K562 (cell line): ENCODE data around the gene CSTPP1. TPM values are rescaled to one million over a fixed set of nuclear protein-coding genes. Genes with fewer than 3 reads are reported as not detected.

Source experiments
- ATAC-seq: fragments of 200-7000 bp; cut with Tn5 transposase; 3 replicates; pipeline ENCODE4 v1.9.1; 2020; ENCODE audit warnings: moderate library complexity
- BruUV-seq: library from RNA; stranded (reverse); fragments of 400-500 nt; replicated peaks from 2 replicates; lab custom pipeline; 2021; lab: Mats Ljungman, UMichigan
- CTCF ChIA-PET: fragments of 300-600 bp; formaldehyde crosslinking; extraction: SDS; loops from one replicate; lab custom pipeline; 2021; ENCODE audit warnings: low intra/inter-chr PET ratio; lab: Yijun Ruan, JAX
- POLR2A ChIA-PET: fragments of 300-600, 350-650 bp; sonication (Branson Sonifier 250); formaldehyde crosslinking; extraction: SDS; loops from one replicate; lab custom pipeline; 2021; ENCODE audit warnings: antibody characterized with exemption, inconsistent platforms; lab: Yijun Ruan, JAX
- DNase-seq, 4 experiments: peaks; one replicate each; pipeline versions ENCODE4 v3.0.0 to v3.0.0-alpha.2; 2011 to 2018; ENCODE audit warnings: low spot score in 3 of 4, mixed read lengths in 3 of 4; ENCODE audit errors: extremely low read depth in 1 of 4
- FAIRE-seq: peaks from 2 replicates; lab custom pipeline; 2011; peaks lifted over from hg19 to GRCh38; lab: Jason Lieb, UNC
- H2AFZ ChIP-seq: 2 replicates; pipeline ENCODE4 v1.6.0; 2011; ENCODE audit warnings: low read depth, low read length, control low read depth, inconsistent platforms
- H3K27ac ChIP-seq: fragments of 200-600 bp; 3 replicates; pipeline ENCODE4 v1.8.0; 2011; ENCODE audit warnings: low read depth, mild to moderate bottlenecking, control low read depth, inconsistent platforms, low read length, moderate library complexity, mixed read lengths; ENCODE audit errors: extremely low read depth
- H3K27me3 ChIP-seq, 2 experiments: fragments of 300-600 bp in 1 of 2; 2 replicates in 1 of 2; 3 replicates in 1 of 2; pipeline versions ENCODE4 v1.6.0 to v1.8.0; 2011; ENCODE audit warnings: inconsistent platforms in 2 of 2, low read length in 2 of 2, mild to moderate bottlenecking in 1 of 2, mixed read lengths in 1 of 2, moderate library complexity in 1 of 2; ENCODE audit not compliant: control insufficient read depth in 2 of 2, insufficient read depth in 2 of 2
- H3K36me3 ChIP-seq: fragments of 300-600 bp; 3 replicates; pipeline ENCODE4 v1.8.0; 2011; ENCODE audit warnings: mild to moderate bottlenecking, low read length, inconsistent platforms; ENCODE audit not compliant: control insufficient read depth, insufficient read depth
- H3K4me1 ChIP-seq, 2 experiments: fragments of 200-600 bp in 1 of 2; replicated peaks in 1 of 2; 2 replicates in 1 of 2; 3 replicates in 1 of 2; pipeline versions ENCODE4 v1.5.1 to v1.8.0; 2011; ENCODE audit warnings: inconsistent platforms in 2 of 2, low read length in 2 of 2, mild to moderate bottlenecking in 1 of 2, mixed read lengths in 1 of 2, moderate library complexity in 1 of 2; ENCODE audit not compliant: control insufficient read depth in 2 of 2, insufficient read depth in 2 of 2
- H3K4me2 ChIP-seq: 2 replicates; pipeline ENCODE4 v1.6.1; 2011; ENCODE audit warnings: low read length, control low read depth, inconsistent platforms, mixed read lengths; ENCODE audit not compliant: insufficient read depth
- H3K4me3 ChIP-seq: fragments of 200-600 bp; sonication (generic), shearing (Covaris generic); 2 replicates; pipeline ENCODE4 v1.5.1; 2016; ENCODE audit warnings: control low read depth, inconsistent platforms
- H3K79me2 ChIP-seq: fragments of 200-600 bp; 3 replicates; pipeline ENCODE4 v1.8.0; 2011; ENCODE audit warnings: low read length, inconsistent platforms; ENCODE audit not compliant: control insufficient read depth, insufficient read depth
- H3K9ac ChIP-seq, 2 experiments: 2 replicates each; pipeline versions ENCODE4 v1.6.0 to v1.6.1; 2011; ENCODE audit warnings: low read depth in 2 of 2, low read length in 2 of 2, control low read depth in 1 of 2, inconsistent platforms in 1 of 2, mild to moderate bottlenecking in 1 of 2, mixed read lengths in 1 of 2; ENCODE audit not compliant: insufficient read depth in 1 of 2
- H3K9me1 ChIP-seq: one replicate; pipeline ENCODE4 v1.6.0; 2011; ENCODE audit warnings: inconsistent platforms, mild to moderate bottlenecking, low read length, moderate library complexity; ENCODE audit not compliant: control insufficient read depth, insufficient read depth
- H3K9me3 ChIP-seq: replicated peaks from 2 replicates; pipeline ENCODE4 v1.5.1; 2011; ENCODE audit warnings: low read depth, low read length, inconsistent platforms; ENCODE audit not compliant: control insufficient read depth, insufficient read depth
- H4K20me1 ChIP-seq: replicated peaks from 2 replicates; pipeline ENCODE4 v1.6.1; 2011; ENCODE audit warnings: low read length, inconsistent platforms, mixed read lengths; ENCODE audit not compliant: control insufficient read depth, insufficient read depth
- ATF6 ChIP-seq: sonication (generic); formaldehyde crosslinking; IDR thresholded peaks from 2 replicates; pipeline ENCODE4 v1.4.0; 2020; ENCODE audit warnings: mild to moderate bottlenecking, missing genetic modification reagents
- CBFA2T3 ChIP-seq: fragments of 450-650 bp; IDR thresholded peaks from 2 replicates; pipeline ENCODE4 v1.6.1; 2017
- CTBP1 ChIP-seq: fragments of 450-650 bp; IDR thresholded peaks from 2 replicates; pipeline ENCODE4 v1.6.1; 2016; ENCODE audit warnings: borderline replicate concordance
- E2F1 ChIP-seq: sonication (generic); formaldehyde crosslinking; IDR thresholded peaks from 2 replicates; pipeline ENCODE4 v1.8.1; 2023; ENCODE audit warnings: mild to moderate bottlenecking, missing genetic modification reagents, moderate library complexity
- KAT7 ChIP-seq: sonication (generic); formaldehyde crosslinking; IDR thresholded peaks from 2 replicates; pipeline ENCODE4 v1.8.0; 2022; ENCODE audit warnings: missing genetic modification reagents, mild to moderate bottlenecking, borderline replicate concordance
- KLF16 ChIP-seq: IDR thresholded peaks from 2 replicates; pipeline ENCODE4 v1.6.1; 2016; ENCODE audit warnings: antibody characterized with exemption
- MTF1 ChIP-seq: fragments of 250-450 bp; sonication (Bioruptor Pico); IDR thresholded peaks from 2 replicates; pipeline ENCODE4 v1.9.0; 2021; ENCODE audit warnings: moderate library complexity, mild to moderate bottlenecking, inconsistent platforms, borderline replicate concordance
- NFRKB ChIP-seq: fragments of 450-650 bp; IDR thresholded peaks from 2 replicates; pipeline ENCODE4 v1.6.1; 2016; ENCODE audit warnings: low read depth
- PHB ChIP-seq: fragments of 250-450 bp; sonication (Bioruptor Pico); IDR thresholded peaks from 2 replicates; pipeline ENCODE4 v1.5.0; 2021
- SNAPC5 ChIP-seq: fragments of 250-450 bp; sonication (Bioruptor Pico); IDR thresholded peaks from 2 replicates; pipeline ENCODE4 v1.8.0; 2021; ENCODE audit warnings: moderate library complexity, mild to moderate bottlenecking, inconsistent platforms
- SOX6 ChIP-seq: fragments of 450-650 bp; IDR thresholded peaks from 2 replicates; pipeline ENCODE4 v1.6.1; 2014; ENCODE audit warnings: mild to moderate bottlenecking
- TAF1 ChIP-seq: IDR thresholded peaks from 2 replicates; pipeline ENCODE4 v1.6.1; 2011; ENCODE audit warnings: mild to moderate bottlenecking, low read length, moderate library complexity; ENCODE audit not compliant: insufficient read depth, control insufficient read depth, severe bottlenecking; ENCODE audit errors: extremely low read depth
- TAL1 ChIP-seq: fragments of 450-650 bp; IDR thresholded peaks from 2 replicates; pipeline ENCODE4 v1.6.1; 2016; ENCODE audit warnings: mild to moderate bottlenecking
- TCF3 ChIP-seq: sonication (generic); formaldehyde crosslinking; IDR thresholded peaks from 2 replicates; pipeline ENCODE4 v1.4.0; 2020; ENCODE audit warnings: mild to moderate bottlenecking, missing genetic modification reagents
- TGIF2 ChIP-seq: sonication (generic); formaldehyde crosslinking; IDR thresholded peaks from 2 replicates; pipeline ENCODE4 v1.8.1; 2022; ENCODE audit warnings: mild to moderate bottlenecking, missing genetic modification reagents, moderate library complexity
- ZNF766 ChIP-seq: fragments of 200-800 bp; sonication (Bioruptor generic); conservative IDR thresholded peaks from 2 replicates; pipeline ENCODE4 v1.6.1; 2016; ENCODE audit warnings: missing genetic modification characterization, missing compliant biosample characterization
- WGBS: fragments of 100-300 bp; shearing (Covaris generic); methylation state at CpG from one replicate; pipeline ENCODE4 v1.1.6; 2016; ENCODE audit warnings: low coverage, mixed read lengths; ENCODE audit not compliant: insufficient coverage; ENCODE audit errors: missing lambda C conversion rate; 5-methylcytosine and 5-hydroxymethylcytosine counted together
- in situ Hi-C: fragments of 300-500 bp; cut with MboI; formaldehyde crosslinking; loops from 4 replicates; pipeline ENCODE4 v1.15.0; 2018; ENCODE audit warnings: inconsistent platforms, mixed read lengths
- intact Hi-C: fragments of 100-400 bp; cut with micrococcal nuclease; formaldehyde crosslinking; loops from 2 replicates; pipeline ENCODE4 v1.14.2; 2022
- polyA plus RNA-seq, 8 experiments: library from polyadenylated mRNA; depleted of rRNA in 4 of 8; stranded (reverse) in 5 of 8; unstranded in 3 of 8; fragments of >200 nt; fragmentation: Nextera tagmentation in 2 of 8; fragmentation: Illumina TruSeq in 1 of 8; extraction: Ambion mirVana in 2 of 8; extraction: Trizol in 1 of 8; gene quantifications; 2 replicates each; pipeline versions ENCODE4 v1.2.1 to v1.2.3, GENCODE V29; 2011 to 2014; ENCODE audit warnings: inconsistent platforms in 1 of 8, missing spikeins in 1 of 8
- total RNA-seq, 7 experiments: library from RNA; depleted of rRNA in 6 of 7; stranded (reverse); fragments of >200 nt in 6 of 7; fragmentation: Illumina TruSeq in 2 of 7; extraction: Trizol in 2 of 7; gene quantifications; 2 replicates each; pipeline versions ENCODE4 v1.2.1 to v1.2.3, GENCODE V29; 2011 to 2021; ENCODE audit warnings: low replicate concordance in 1 of 7
- TF ChIP-seq, protein P1 (sequence below): sonication (generic); formaldehyde crosslinking; IDR thresholded peaks from 2 replicates; pipeline ENCODE4 v1.9.0; 2022; ENCODE audit warnings: mild to moderate bottlenecking, missing genetic modification reagents
- TF ChIP-seq, protein P2 (sequence below): fragments of 450-650 bp; IDR thresholded peaks from 2 replicates; pipeline ENCODE4 v1.6.1; 2016; ENCODE audit warnings: missing biosample characterization, missing genetic modification characterization

Gene CSTPP1
- total and polyA plus RNA-seq, 9 of the 15 experiments (the other 6 are each of a cell fraction or from before 2014, with no cell fraction given) = 6.5 to 17.8 (median 9.2) TPM

DNA sequence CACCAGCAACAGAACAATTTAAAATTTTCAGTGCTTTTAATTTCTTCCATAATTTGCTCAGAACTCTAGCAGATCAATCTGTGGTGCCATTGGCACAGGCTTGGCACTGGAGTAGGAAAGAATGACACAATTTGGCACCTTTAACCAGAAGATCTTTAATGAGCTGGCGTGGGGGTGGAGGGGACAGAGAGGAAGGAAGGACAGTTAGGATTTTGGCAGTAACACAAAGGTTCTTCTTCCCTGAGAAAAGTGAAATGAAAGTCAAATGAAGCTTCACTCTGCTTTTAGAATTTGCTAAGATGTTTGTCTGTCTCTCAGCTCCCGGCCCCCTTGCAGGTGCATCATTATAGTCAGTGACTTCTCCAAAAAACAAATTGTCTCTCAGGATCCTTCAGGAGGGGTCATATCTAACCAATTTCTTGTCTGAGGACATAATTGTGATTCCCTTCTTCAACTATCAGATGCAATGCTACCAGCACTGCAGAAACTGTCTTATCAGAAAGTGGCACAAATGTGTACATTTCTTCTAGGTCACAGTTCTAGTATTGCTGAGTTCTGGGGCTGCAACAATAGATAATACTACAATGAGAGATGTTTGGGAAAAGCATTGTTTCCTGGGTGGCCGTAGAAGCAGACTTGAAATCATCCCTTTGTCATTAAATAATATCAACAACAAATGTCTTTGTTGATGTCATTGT lies 66.8 kb downstream of the CSTPP1 start:
- DNase-seq (peak in 2 of 4 experiments; percentile 45 to 62), ATAC-seq (peak; percentile 37), FAIRE-seq (peak; percentile 75)
- Histone ChIP-seq H3K9me1 (no peaks in the 10 kb centered on the region), H3K36me3 (no peaks in the 10 kb centered on the region), H3K9ac (peak overlapping the region in 1 of 2 experiments; percentile 3; a peak in 1 of 4 replicates), H4K20me1 (no peaks in the 10 kb centered on the region), H3K4me2 (peak overlapping the region; percentile 23; the same call in 1 of the 2 replicates), H3K27ac (peak overlapping the region; percentile 79; the same call in 2 of the 3 replicates), H3K27me3 (no peaks in the 10 kb centered on the region), H3K9me3 (no peaks in the 10 kb centered on the region), H3K4me1 (peaks cover 28 to 34% of the 10 kb centered on the region in 2 experiments), H3K4me3 (no peak overlapping the region), H3K79me2 (no peaks in the 10 kb centered on the region), H2AFZ (no peak overlapping the region)
- intact Hi-C loops = loop anchor here (1.0 kb wide), 1 partner anchor 53 kb away; no protein-coding TSS in a partner anchor
- 25% methylated on average over 3 of the region's 3 CpGs for WGBS
- in situ Hi-C loops = no loop called here
- CTCF ChIA-PET = no interaction called here
- POLR2A ChIA-PET = interaction anchor here (0.6 to 0.7 kb wide), 2 partner anchors 75 to 171 kb away, joined by 3 read pairs; no protein-coding TSS in a partner anchor
- BruUV-seq = no TSS peak
- no peak for TF ChIP-seq ZNF766
- no peak for TF ChIP-seq NFRKB
- TF ChIP-seq TCF3 (CRISPR knock-in tag) = peak; percentile 86
- no peak for TF ChIP-seq KAT7 (CRISPR knock-in tag)
- TF ChIP-seq, protein P1, sequence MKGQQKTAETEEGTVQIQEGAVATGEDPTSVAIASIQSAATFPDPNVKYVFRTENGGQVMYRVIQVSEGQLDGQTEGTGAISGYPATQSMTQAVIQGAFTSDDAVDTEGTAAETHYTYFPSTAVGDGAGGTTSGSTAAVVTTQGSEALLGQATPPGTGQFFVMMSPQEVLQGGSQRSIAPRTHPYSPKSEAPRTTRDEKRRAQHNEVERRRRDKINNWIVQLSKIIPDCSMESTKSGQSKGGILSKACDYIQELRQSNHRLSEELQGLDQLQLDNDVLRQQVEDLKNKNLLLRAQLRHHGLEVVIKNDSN (CRISPR knock-in tag) = no peak
- no peak for TF ChIP-seq ATF6 (CRISPR knock-in tag)
- peak; percentile 98 for TF ChIP-seq SOX6
- TF ChIP-seq CTBP1 = peak; percentile 62; the same call in 1 of the 2 replicates
- TF ChIP-seq TAF1 = no peak
- peak; percentile 56; the same call in 1 of the 2 replicates for TF ChIP-seq KLF16
- TF ChIP-seq SNAPC5 (CRISPR knock-in tag) = no peak
- TF ChIP-seq, protein P2, sequence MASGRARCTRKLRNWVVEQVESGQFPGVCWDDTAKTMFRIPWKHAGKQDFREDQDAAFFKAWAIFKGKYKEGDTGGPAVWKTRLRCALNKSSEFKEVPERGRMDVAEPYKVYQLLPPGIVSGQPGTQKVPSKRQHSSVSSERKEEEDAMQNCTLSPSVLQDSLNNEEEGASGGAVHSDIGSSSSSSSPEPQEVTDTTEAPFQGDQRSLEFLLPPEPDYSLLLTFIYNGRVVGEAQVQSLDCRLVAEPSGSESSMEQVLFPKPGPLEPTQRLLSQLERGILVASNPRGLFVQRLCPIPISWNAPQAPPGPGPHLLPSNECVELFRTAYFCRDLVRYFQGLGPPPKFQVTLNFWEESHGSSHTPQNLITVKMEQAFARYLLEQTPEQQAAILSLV = no peak
- TF ChIP-seq MTF1 = no peak
- TF ChIP-seq TGIF2 = no peak
- TF ChIP-seq TAL1 = peak; percentile 82
- no peak for TF ChIP-seq PHB (CRISPR knock-in tag)
- TF ChIP-seq CBFA2T3 = peak; percentile 92
- TF ChIP-seq E2F1 (CRISPR knock-in tag) = no peak
